A204.1 (cell line): Measurements from ENCODE around the gene DPM3.
A peak's percentile ranks its signal among the peaks of the same experiment; 100 is the strongest.
"Not testable (repeated sequence)": the region's sequence is repeated elsewhere in the genome, so short reads cannot be mapped to it uniquely, and the experiment has no call there.

Source experiments
- FAIRE-seq: peaks from 2 replicates; lab custom pipeline; 2012; peaks lifted over from hg19 to GRCh38; lab: Jason Lieb, UNC

DPM3 gene

GRCh38 chr1:155139895-155140629, at the start of gene DPM3:
DPM3 (minus strand) TSS chr1:155140531; CDS start chr1:155140240, 291 bp downstream.
- no peak for FAIRE-seq

- FAIRE-seq: not testable (repeated sequence)
Measured at GRCh38 chr1:155189926-155190325, 49.6 kb upstream of the DPM3 start.

- FAIRE-seq: no peak
Measured at GRCh38 chr1:155188268-155188667, 47.9 kb upstream of the DPM3 start.

GRCh38 chr1:155187456-155187891, 47.1 kb upstream of the DPM3 start:
- FAIRE-seq: no peak

GRCh38 chr1:155186794-155187455, 46.6 kb upstream of the DPM3 start:
- FAIRE-seq: no peak

- no peak for FAIRE-seq
Measured at GRCh38 chr1:155186067-155186793, 45.9 kb upstream of the DPM3 start.

- FAIRE-seq: no peak
Measured at GRCh38 chr1:155185783-155186066, 45.4 kb upstream of the DPM3 start.

GRCh38 chr1:155184835-155185782, 44.8 kb upstream of the DPM3 start:
- FAIRE-seq: no peak

GRCh38 chr1:155184351-155184811, 44.0 kb upstream of the DPM3 start:
- FAIRE-seq: no peak

- no peak for FAIRE-seq
Measured at GRCh38 chr1:155183775-155184221, 43.5 kb upstream of the DPM3 start.

GRCh38 chr1:155182052-155182550, 41.8 kb upstream of the DPM3 start:
- no peak for FAIRE-seq

- no peak for FAIRE-seq
Measured at GRCh38 chr1:155181371-155182051, 41.2 kb upstream of the DPM3 start.

GRCh38 chr1:155179112-155180031, 39.0 kb upstream of the DPM3 start:
- FAIRE-seq: no peak

- FAIRE-seq: no peak
Measured at GRCh38 chr1:155178441-155179111, 38.2 kb upstream of the DPM3 start.

- no peak for FAIRE-seq
Measured at GRCh38 chr1:155177918-155178281, 37.6 kb upstream of the DPM3 start.

- FAIRE-seq: no peak
Measured at GRCh38 chr1:155177192-155177917, 37.0 kb upstream of the DPM3 start.

GRCh38 chr1:155176544-155177071, 36.3 kb upstream of the DPM3 start:
- FAIRE-seq: peak; percentile 16

- FAIRE-seq: no peak
Measured at GRCh38 chr1:155175927-155176371, 35.6 kb upstream of the DPM3 start.
